HK-2 (cell line): ENCODE results near the gene KLHDC3.
"Not testable (repeated sequence)": the region's sequence is repeated elsewhere in the genome, so short reads cannot be mapped to it uniquely, and the experiment has no call there.

Source experiments
- DNase-seq: peaks from one replicate; pipeline ENCODE4 v3.0.0-alpha.2; 2018; ENCODE audit not compliant: unreplicated experiment

KLHDC3 gene

GRCh38 chr6:43029120-43029519, 15.1 kb downstream of the KLHDC3 start:
- no peak for DNase-seq

- DNase-seq: no peak
Observed at GRCh38 chr6:43032326-43032725, 18.3 kb downstream of the KLHDC3 start.

GRCh38 chr6:43033496-43034189, 19.6 kb downstream of the KLHDC3 start:
- DNase-seq: no peak

- DNase-seq: no peak
Observed at GRCh38 chr6:43034190-43034525, 20.1 kb downstream of the KLHDC3 start.

GRCh38 chr6:43035495-43036194, 21.6 kb downstream of the KLHDC3 start:
- no peak for DNase-seq

- DNase-seq: no peak
Observed at GRCh38 chr6:43036712-43037111, 22.7 kb downstream of the KLHDC3 start.

GRCh38 chr6:43037197-43037596, 23.1 kb downstream of the KLHDC3 start:
- DNase-seq: no peak

- no peak for DNase-seq
Observed at GRCh38 chr6:43037706-43038105, 23.7 kb downstream of the KLHDC3 start.

GRCh38 chr6:43038727-43039126, 24.7 kb downstream of the KLHDC3 start:
- no peak for DNase-seq

GRCh38 chr6:43040542-43041257, 26.7 kb downstream of the KLHDC3 start:
- no peak for DNase-seq

- not testable (repeated sequence) for DNase-seq
Observed at GRCh38 chr6:43041475-43041874, 27.4 kb downstream of the KLHDC3 start.

- DNase-seq: no peak
Observed at GRCh38 chr6:43043310-43043709, 29.3 kb downstream of the KLHDC3 start.

- DNase-seq: no peak
Observed at GRCh38 chr6:43045371-43045930, 31.4 kb downstream of the KLHDC3 start.

- DNase-seq: no peak
Observed at GRCh38 chr6:43047998-43048397, 33.9 kb downstream of the KLHDC3 start.

- DNase-seq: no peak
Observed at GRCh38 chr6:43050981-43051380, 36.9 kb downstream of the KLHDC3 start.

- no peak for DNase-seq
Observed at GRCh38 chr6:43052225-43052841, 38.3 kb downstream of the KLHDC3 start.

- DNase-seq: peak; percentile 53
Observed at GRCh38 chr6:43052842-43053544, 38.9 kb downstream of the KLHDC3 start.

GRCh38 chr6:43053545-43054205, 39.6 kb downstream of the KLHDC3 start, which contains the start of gene CUL7:
Gene CUL7, minus strand, starts transcription at chr6:43053851. Its CDS starts 1,063 bp downstream, at chr6:43052788.
- peak; percentile 95 for DNase-seq

- DNase-seq: no peak
Observed at GRCh38 chr6:43054206-43054943, 40.3 kb downstream of the KLHDC3 start.

GRCh38 chr6:43055966-43056365, 41.9 kb downstream of the KLHDC3 start:
- no peak for DNase-seq
